Stromal cell of bone marrow (primary cell): ENCODE data around the gene GORAB.

Experiments
- DNase-seq: peaks from one replicate; pipeline ENCODE4 v3.0.0-alpha.2; 2012; ENCODE audit warnings: low read depth

The GORAB gene

DNA sequence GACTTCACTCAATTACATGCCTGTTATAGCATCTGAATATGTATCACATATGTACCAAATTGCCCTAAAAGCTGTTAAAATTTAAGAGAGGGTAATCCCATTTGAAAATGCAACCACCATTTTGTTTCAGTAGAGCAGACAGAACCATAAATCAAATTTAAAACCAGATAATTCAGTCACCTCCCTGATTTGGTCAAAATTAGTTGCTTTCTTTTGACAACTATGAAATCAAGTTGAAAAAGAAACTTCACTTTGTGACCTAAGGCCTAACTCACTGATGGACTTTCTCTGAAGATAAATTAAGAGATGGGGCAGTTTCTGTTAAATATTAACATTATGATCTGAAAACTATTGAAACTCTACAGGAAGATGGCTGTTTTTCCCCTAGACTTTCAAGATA, 6.7 kb downstream of the GORAB start:
- DNase-seq: no peak

DNA sequence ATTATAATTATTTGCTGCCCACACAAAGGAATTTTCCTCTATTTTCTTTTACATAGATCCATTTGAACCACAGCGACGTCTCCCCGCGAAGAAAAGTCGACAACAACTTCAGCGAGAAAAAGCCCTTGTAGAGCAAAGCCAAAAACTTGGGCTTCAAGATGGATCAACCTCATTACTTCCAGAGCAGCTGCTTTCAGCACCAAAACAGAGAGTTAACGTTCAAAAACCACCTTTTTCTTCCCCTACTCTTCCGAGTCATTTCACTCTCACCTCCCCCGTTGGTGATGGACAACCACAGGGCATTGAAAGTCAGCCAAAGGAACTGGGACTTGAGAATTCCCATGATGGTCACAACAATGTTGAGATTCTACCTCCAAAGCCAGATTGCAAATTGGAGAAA, 7.2 kb downstream of the GORAB start:
- DNase-seq: no peak

GRCh38 chr1:170544624-170545023, 12.7 kb downstream of the GORAB start:
- DNase-seq: no peak

DNA sequence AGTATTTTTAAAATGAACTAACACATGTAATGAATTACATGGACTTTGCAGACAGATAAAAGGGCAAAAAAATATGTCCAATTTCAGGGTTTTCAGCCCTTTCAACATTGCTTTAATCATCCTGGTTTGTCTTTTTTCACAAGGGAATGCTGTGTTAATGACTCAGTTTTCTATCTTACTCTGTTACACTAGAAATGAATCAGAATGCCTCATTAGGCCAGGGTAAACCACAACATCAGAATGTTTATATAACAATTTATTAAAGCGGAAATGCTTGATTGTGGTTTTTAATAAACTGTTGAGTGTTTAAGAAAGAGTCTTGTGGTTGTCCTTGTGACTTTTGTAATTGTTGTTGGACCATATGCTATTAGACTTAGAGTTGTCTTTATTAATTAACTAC, 13.5 kb downstream of the GORAB start:
- DNase-seq: peak; percentile 84

- no peak for DNase-seq
Measured at GRCh38 chr1:170547255-170547654, 15.3 kb downstream of the GORAB start.

- no peak for DNase-seq
Measured at GRCh38 chr1:170548497-170548896, 16.5 kb downstream of the GORAB start.

GRCh38 chr1:170555370-170555769, 23.4 kb downstream of the GORAB start:
- DNase-seq: no peak

DNA sequence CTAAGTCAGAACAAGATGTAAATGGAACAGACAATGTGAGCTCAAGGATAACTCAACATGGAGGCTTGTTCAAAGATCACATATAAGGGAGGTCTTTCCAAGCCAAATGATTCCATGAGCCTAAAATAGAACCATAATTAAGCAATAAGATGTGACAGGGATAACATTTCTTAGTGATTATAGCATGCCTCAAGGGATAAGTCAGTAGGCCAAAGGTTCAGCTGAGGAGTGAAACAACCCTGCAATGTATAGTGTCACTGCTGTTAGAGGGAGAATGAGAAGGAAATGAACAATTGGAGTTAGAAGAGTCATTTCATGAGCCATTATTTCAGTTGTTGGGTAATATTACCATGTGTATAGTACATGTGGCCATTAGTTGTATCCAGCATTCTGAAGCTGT, 25.0 kb downstream of the GORAB start:
- DNase-seq: peak; percentile 31

GRCh38 chr1:170558731-170559130, 26.8 kb downstream of the GORAB start:
- DNase-seq: no peak

- DNase-seq: no peak
Measured at GRCh38 chr1:170559166-170559565, 27.2 kb downstream of the GORAB start.

- no peak for DNase-seq
Measured at GRCh38 chr1:170560681-170561285, 28.8 kb downstream of the GORAB start.

DNA sequence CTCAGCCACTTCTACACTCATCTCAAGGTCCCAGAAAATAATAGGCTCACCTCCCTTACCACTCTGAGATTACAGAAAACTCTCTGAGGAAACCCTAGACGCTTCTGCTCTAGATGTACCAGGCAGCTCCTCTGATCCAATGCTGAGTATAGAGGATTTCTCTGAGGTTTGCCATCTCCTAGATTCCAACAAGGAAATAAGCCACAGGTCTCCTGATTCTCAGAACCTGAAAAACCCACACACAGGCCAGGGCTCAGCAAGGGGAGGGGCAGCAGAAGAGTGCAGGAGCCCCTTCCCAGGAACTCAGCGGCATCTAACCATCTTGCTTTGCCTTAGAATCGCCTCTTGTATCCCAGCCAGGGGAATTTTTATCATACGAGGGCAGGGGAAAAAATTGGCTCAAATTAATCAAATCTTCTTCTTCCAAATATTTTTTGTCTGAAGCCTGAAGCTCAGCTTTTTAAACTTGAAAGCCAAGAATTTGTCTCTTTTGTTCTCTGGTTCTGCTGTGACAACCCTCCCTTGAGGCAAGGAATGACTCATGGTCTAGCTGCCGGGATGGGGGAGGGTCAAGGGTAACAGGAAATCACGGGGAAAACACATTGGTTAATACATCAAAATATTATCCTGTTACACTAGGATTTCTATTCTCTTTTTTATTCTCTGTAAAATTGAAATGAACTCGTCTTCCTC, 30.8 kb downstream of the GORAB start:
- peak; percentile 88 for DNase-seq

DNA sequence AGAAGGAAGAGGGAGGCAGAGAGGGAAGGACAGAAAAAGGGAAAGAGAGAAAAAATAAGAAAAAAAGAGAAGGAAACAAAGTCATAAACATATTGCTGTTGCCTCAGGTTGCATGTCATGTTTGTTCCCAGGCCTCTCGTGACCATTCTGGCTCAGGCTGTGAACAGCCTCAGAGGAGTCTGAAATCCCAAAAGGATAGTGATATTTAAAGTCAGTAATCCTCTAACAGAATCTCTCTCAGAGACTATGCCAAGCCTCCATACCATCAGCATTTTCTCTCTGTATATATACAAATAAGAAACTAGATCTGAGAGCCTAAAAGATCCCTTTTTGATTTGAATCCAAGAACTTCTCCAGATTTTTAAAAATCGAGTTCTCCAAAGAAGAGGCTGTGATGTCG, 35.2 kb downstream of the GORAB start:
- DNase-seq: no peak

DNA sequence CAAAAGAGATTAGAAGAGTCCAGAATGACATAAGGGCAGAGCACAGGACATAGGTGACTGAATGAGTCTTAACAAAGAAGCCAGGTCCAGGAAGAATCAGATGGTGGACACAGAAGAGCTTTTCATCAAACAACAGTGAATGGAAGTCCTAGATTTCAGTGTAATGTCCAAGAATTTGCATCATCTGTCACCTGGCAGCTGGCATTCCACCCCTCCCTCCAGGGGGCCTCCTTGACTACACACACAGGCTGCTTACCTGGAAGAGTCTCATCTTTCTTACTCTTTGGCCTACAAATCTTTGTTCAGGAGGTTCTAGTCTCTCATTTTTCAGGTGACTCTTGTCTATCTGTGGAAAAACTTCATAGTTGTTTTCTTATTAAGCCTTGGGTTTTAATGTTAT, 36.2 kb downstream of the GORAB start:
- DNase-seq: no peak

- no peak for DNase-seq
Measured at GRCh38 chr1:170576980-170577379, 45.0 kb downstream of the GORAB start.

- no peak for DNase-seq
Measured at GRCh38 chr1:170578359-170578758, 46.4 kb downstream of the GORAB start.

GRCh38 chr1:170580636-170581440, 48.9 kb downstream of the GORAB start:
- DNase-seq: peak; percentile 62

- DNase-seq: no peak
Measured at GRCh38 chr1:170583186-170583585, 51.2 kb downstream of the GORAB start.

GRCh38 chr1:170586321-170587252, 54.6 kb downstream of the GORAB start:
- peak; percentile 85 for DNase-seq

- DNase-seq: no peak
Measured at GRCh38 chr1:170587253-170587593, 55.3 kb downstream of the GORAB start.

- no peak for DNase-seq
Measured at GRCh38 chr1:170590921-170591705, 59.1 kb downstream of the GORAB start.
